Measurements from ENCODE around the gene LGALS16.

Gene LGALS16

GRCh38 chr19:39695759-39696158, 40.0 kb downstream of the LGALS16 start:
- no peak overlapping the region for H3K4me3 ChIP-seq (ENCODE audit: low read depth, low read length)
- TF ChIP-seq MYC (IDR thresholded peaks at IDR 0.05; ENCODE audit: low read depth, low read length) (no peak), MAX (IDR thresholded peaks at IDR 0.05; ENCODE audit: low read depth, low read length) (no peak), CTCF (IDR thresholded peaks at IDR 0.05; ENCODE audit: low read depth, low read length) (no peak), POLR2A (IDR thresholded peaks at IDR 0.05; ENCODE audit: extremely low read depth, insufficient read length) (no peak)
- no peak for DNase-seq (ENCODE audit: low read depth)

GRCh38 chr19:39696387-39696786, 40.7 kb downstream of the LGALS16 start:
- DNase-seq (ENCODE audit: low read depth) = no peak
- TF ChIP-seq POLR2A (IDR thresholded peaks at IDR 0.05; ENCODE audit: extremely low read depth, insufficient read length) (no peak), CTCF (IDR thresholded peaks at IDR 0.05; ENCODE audit: low read depth, low read length) (no peak), MAX (IDR thresholded peaks at IDR 0.05; ENCODE audit: low read depth, low read length) (no peak), MYC (IDR thresholded peaks at IDR 0.05; ENCODE audit: low read depth, low read length) (no peak)
- no peak overlapping the region for H3K4me3 ChIP-seq (ENCODE audit: low read depth, low read length)

GRCh38 chr19:39698535-39698934, 42.8 kb downstream of the LGALS16 start:
- TF ChIP-seq CTCF (IDR thresholded peaks at IDR 0.05; ENCODE audit: low read depth, low read length) (no peak), MAX (IDR thresholded peaks at IDR 0.05; ENCODE audit: low read depth, low read length) (no peak), POLR2A (IDR thresholded peaks at IDR 0.05; ENCODE audit: extremely low read depth, insufficient read length) (no peak), MYC (IDR thresholded peaks at IDR 0.05; ENCODE audit: low read depth, low read length) (no peak)
- no peak for DNase-seq (ENCODE audit: low read depth)

GRCh38 chr19:39701291-39701690, 45.6 kb downstream of the LGALS16 start:
- no peak overlapping the region for H3K4me3 ChIP-seq (ENCODE audit: low read depth, low read length)
- TF ChIP-seq MAX (IDR thresholded peaks at IDR 0.05; ENCODE audit: low read depth, low read length) (no peak), POLR2A (IDR thresholded peaks at IDR 0.05; ENCODE audit: extremely low read depth, insufficient read length) (no peak), MYC (IDR thresholded peaks at IDR 0.05; ENCODE audit: low read depth, low read length) (no peak), CTCF (IDR thresholded peaks at IDR 0.05; ENCODE audit: low read depth, low read length) (no peak)
- DNase-seq (ENCODE audit: low read depth) = no peak

More at GRCh38 chr19:39698535-39698934, 42.8 kb downstream of the LGALS16 start:
- no peak overlapping the region for H3K4me3 ChIP-seq (ENCODE audit: low read depth, low read length)

GRCh38 chr19:39704181-39705044, 48.7 kb downstream of the LGALS16 start, which contains the start of gene LGALS14:
Gene LGALS14 (plus strand): TSS chr19:39704481. CDS start chr19:39704529, 48 bp downstream.
- H3K4me3 ChIP-seq (ENCODE audit: low read depth, low read length) = no peak within 1 kb of the TSS
- TF ChIP-seq POLR2A (IDR thresholded peaks at IDR 0.05; ENCODE audit: extremely low read depth, insufficient read length) (no peak), MAX (IDR thresholded peaks at IDR 0.05; ENCODE audit: low read depth, low read length) (no peak), CTCF (IDR thresholded peaks at IDR 0.05; ENCODE audit: low read depth, low read length) (no peak), MYC (IDR thresholded peaks at IDR 0.05; ENCODE audit: low read depth, low read length) (no peak)
- no peak for DNase-seq (ENCODE audit: low read depth)
